Retinal pigment epithelial cell (primary cell): Measurements from ENCODE around the gene EYS.

ENCODE experiments used
- DNase-seq: peaks from one replicate; pipeline ENCODE4 v3.0.0-alpha.2; 2010; ENCODE audit warnings: low read depth
- H3K4me3 ChIP-seq: 2 replicates; pipeline ENCODE4 v1.5.1; 2011; ENCODE audit warnings: mild to moderate bottlenecking, low read length, control low read depth, moderate library complexity
- CTCF ChIP-seq: conservative IDR thresholded peaks from 2 replicates; pipeline ENCODE4 v1.5.1; 2011; ENCODE audit warnings: low read depth, low read length, control low read depth, inconsistent platforms

EYS gene

GRCh38 chr6:65199683-65200082 is 507.3 kb downstream of the EYS start:
- no peak overlapping the region for H3K4me3 ChIP-seq
- TF ChIP-seq CTCF, result no peak
- no peak for DNase-seq

GRCh38 chr6:65199121-65199520 is 507.9 kb downstream of the EYS start:
- TF ChIP-seq CTCF, result no peak
- peak; percentile 38 for DNase-seq
- no peak overlapping the region for H3K4me3 ChIP-seq

GRCh38 chr6:65191471-65191870 is 515.6 kb downstream of the EYS start:
- TF ChIP-seq CTCF, result no peak
- DNase-seq, result no peak

GRCh38 chr6:65189236-65189881 is 517.7 kb downstream of the EYS start:
- no peak for TF ChIP-seq CTCF
- H3K4me3 ChIP-seq, result no peak overlapping the region
- no peak for DNase-seq

More at GRCh38 chr6:65191471-65191870, 515.6 kb downstream of the EYS start:
- H3K4me3 ChIP-seq, result no peak overlapping the region

GRCh38 chr6:65186826-65187225 is 520.2 kb downstream of the EYS start:
- TF ChIP-seq CTCF, result no peak
- no peak overlapping the region for H3K4me3 ChIP-seq
- DNase-seq, result no peak

- no peak overlapping the region for H3K4me3 ChIP-seq
- no peak for DNase-seq
- no peak for TF ChIP-seq CTCF
Observed at GRCh38 chr6:65182681-65183080, 524.3 kb downstream of the EYS start.

GRCh38 chr6:65170273-65170672 is 536.8 kb downstream of the EYS start:
- DNase-seq, result peak; percentile 51
- no peak for TF ChIP-seq CTCF
- no peak overlapping the region for H3K4me3 ChIP-seq
